ENCODE results near the gene DCAF5. TPM values are rescaled to one million over a fixed set of nuclear protein-coding genes. Genes with fewer than 3 reads are reported as not detected.
A peak's percentile ranks its signal among the peaks of the same experiment; 100 is the strongest.

DCAF5 gene
- total and polyA plus RNA-seq, 12 donors = 14.1 to 63.1 (median 57.4) TPM

- intact Hi-C loops (cut with DNase I) = no loop called here
- whole genome bisulfite sequencing, 2 donors = 87 to 89% methylated on average over 12 of the region's 12 CpGs
- H3K27ac ChIP-seq = peak overlapping the region in 1 of 10 donors; percentile 80
- no peaks in the 10 kb centered on the region for H3K9me3 ChIP-seq
- H3K36me3 ChIP-seq = no peaks in the 10 kb centered on the region
- TF ChIP-seq CTCF (IDR thresholded peaks at IDR 0.05) = no peak
- H3K27me3 ChIP-seq = no peaks in the 10 kb centered on the region
- peaks cover 0 to 23% (median 0%) of the 10 kb centered on the region in 9 donors for H3K4me1 ChIP-seq
- peak in 6 of 8 donors; percentile 37 to 72 (median 58) for ATAC-seq
- DNase-seq = peak; percentile 18 to 42
- no peak overlapping the region for H3K4me3 ChIP-seq
Observed at GRCh38 chr14:69013943-69014782, 138.8 kb downstream of the DCAF5 start.

GRCh38 chr14:69012256-69012953 is 140.5 kb downstream of the DCAF5 start:
- intact Hi-C loops (cut with DNase I) = no loop called here
- peaks cover 0 to 31% (median 0%) of the 10 kb centered on the region in 9 donors for H3K4me1 ChIP-seq
- ATAC-seq (no peak), DNase-seq (no peak)
- no peak for TF ChIP-seq CTCF (IDR thresholded peaks at IDR 0.05)
- no peaks in the 10 kb centered on the region for H3K27me3 ChIP-seq
- 90 to 94% methylated on average over 5 of the region's 5 CpGs for WGBS, 2 donors
- H3K36me3 ChIP-seq = no peaks in the 10 kb centered on the region
- H3K9me3 ChIP-seq = no peaks in the 10 kb centered on the region
- no peak overlapping the region for H3K4me3 ChIP-seq
- no peak overlapping the region for H3K27ac ChIP-seq

GRCh38 chr14:69010648-69011047 is 142.3 kb downstream of the DCAF5 start:
- peaks cover 0 to 39% (median 0%) of the 10 kb centered on the region in 9 donors for H3K4me1 ChIP-seq
- DNase-seq (no peak), ATAC-seq (no peak)
- 92 to 100% methylated on average over 1 of the region's 1 CpG for WGBS, 2 donors
- no peak for TF ChIP-seq CTCF (IDR thresholded peaks at IDR 0.05)
- no peaks in the 10 kb centered on the region for H3K9me3 ChIP-seq
- no peak overlapping the region for H3K4me3 ChIP-seq
- no peaks in the 10 kb centered on the region for H3K27me3 ChIP-seq
- intact Hi-C loops (cut with DNase I) = no loop called here
- no peak overlapping the region for H3K27ac ChIP-seq
- no peaks in the 10 kb centered on the region for H3K36me3 ChIP-seq

GRCh38 chr14:69008421-69008884 is 144.5 kb downstream of the DCAF5 start:
- H3K4me3 ChIP-seq = no peak overlapping the region
- H3K36me3 ChIP-seq = no peaks in the 10 kb centered on the region
- intact Hi-C loops (cut with DNase I) = loop anchor here in 1 of 10 donors (10.0 kb wide), 1 partner anchor 86 kb away; no protein-coding TSS in a partner anchor
- H3K27ac ChIP-seq = peak overlapping the region in 3 of 10 donors; percentile 18 to 37 (median 28)
- H3K9me3 ChIP-seq = no peaks in the 10 kb centered on the region
- no peak for DNase-seq
- no peak for TF ChIP-seq CTCF (IDR thresholded peaks at IDR 0.05)
- 59 to 72% methylated on average over 1 of the region's 1 CpG for WGBS, 2 donors
- no peak for ATAC-seq
- H3K4me1 ChIP-seq = peaks cover 0 to 35% (median 0%) of the 10 kb centered on the region in 9 donors
- no peaks in the 10 kb centered on the region for H3K27me3 ChIP-seq
